Upper lobe of right lung (tissue), 1 donor: ENCODE results near the gene CROCC2. TPM values are rescaled to one million over a fixed set of nuclear protein-coding genes. Genes with fewer than 3 reads are reported as not detected.

Experiments used
- ATAC-seq: fragments of 200-7000 bp; cut with Tn5 transposase; one replicate; pipeline ENCODE4 v1.9.1; 2020; ENCODE audit warnings: mild to moderate bottlenecking, moderate library complexity
- DNase-seq: peaks from one replicate; pipeline ENCODE4 v3.0.0-alpha.2; 2020
- H3K27ac ChIP-seq: fragments of 200-600 bp; one replicate; pipeline ENCODE4 v1.8.0; 2022
- H3K27me3 ChIP-seq: fragments of 200-600 bp; one replicate; pipeline ENCODE4 v1.8.0; 2022; ENCODE audit warnings: mild to moderate bottlenecking
- H3K36me3 ChIP-seq: fragments of 200-600 bp; one replicate; pipeline ENCODE4 v1.8.0; 2022
- H3K4me1 ChIP-seq: fragments of 200-600 bp; one replicate; pipeline ENCODE4 v1.8.0; 2022
- H3K4me3 ChIP-seq: fragments of 200-600 bp; one replicate; pipeline ENCODE4 v1.8.0; 2022; ENCODE audit warnings: mild to moderate bottlenecking
- H3K9me3 ChIP-seq: fragments of 200-600 bp; one replicate; pipeline ENCODE4 v1.8.0; 2022
- intact Hi-C: fragments of 100-400 bp; cut with DNase I; formaldehyde crosslinking; loops from one replicate; pipeline ENCODE4 v1.11.0; 2022
- total RNA-seq: library from RNA; stranded (reverse); fragmentation: NEBNext Ultra II Directional; extraction: Animal tissue kit (Norgen Biotek cat#: 25700); gene quantifications from one replicate; pipeline ENCODE4 v1.2.1, GENCODE V29; 2021
- TF ChIP-seq, protein P1 (sequence below): fragments of 200-600 bp; IDR thresholded peaks from one replicate; pipeline ENCODE4 v1.8.0; 2022; ENCODE audit warnings: antibody characterized with exemption
- donor health status: DM: no; HTN: yes; CAD: no; lungs with severe emphysema.

The CROCC2 gene
- total RNA-seq, 1 donor from 2014 or later = 0.26 TPM

DNA sequence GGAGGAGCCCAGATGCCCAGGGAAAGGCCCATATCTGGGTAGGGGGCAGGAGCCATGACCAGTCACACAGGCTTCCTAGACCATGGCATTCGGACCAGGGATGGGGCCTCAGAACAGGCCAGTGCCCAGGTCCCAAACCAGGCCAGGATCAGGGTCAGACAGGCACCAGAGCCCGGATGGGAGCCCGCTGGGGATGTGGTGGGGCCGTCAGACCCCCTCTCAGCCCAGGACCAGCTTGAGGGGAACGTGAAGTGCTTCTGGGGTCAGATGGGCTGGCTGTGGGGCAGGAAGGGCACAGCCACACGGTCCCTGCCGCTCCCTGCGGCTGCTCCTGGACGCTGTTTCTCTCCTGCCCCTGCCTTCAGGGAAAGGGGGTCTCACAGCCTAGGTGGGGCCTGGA, 131.4 kb downstream of the CROCC2 start:
- no peak overlapping the region for H3K27ac ChIP-seq
- no peak overlapping the region for H3K4me3 ChIP-seq
- TF ChIP-seq, protein P1, sequence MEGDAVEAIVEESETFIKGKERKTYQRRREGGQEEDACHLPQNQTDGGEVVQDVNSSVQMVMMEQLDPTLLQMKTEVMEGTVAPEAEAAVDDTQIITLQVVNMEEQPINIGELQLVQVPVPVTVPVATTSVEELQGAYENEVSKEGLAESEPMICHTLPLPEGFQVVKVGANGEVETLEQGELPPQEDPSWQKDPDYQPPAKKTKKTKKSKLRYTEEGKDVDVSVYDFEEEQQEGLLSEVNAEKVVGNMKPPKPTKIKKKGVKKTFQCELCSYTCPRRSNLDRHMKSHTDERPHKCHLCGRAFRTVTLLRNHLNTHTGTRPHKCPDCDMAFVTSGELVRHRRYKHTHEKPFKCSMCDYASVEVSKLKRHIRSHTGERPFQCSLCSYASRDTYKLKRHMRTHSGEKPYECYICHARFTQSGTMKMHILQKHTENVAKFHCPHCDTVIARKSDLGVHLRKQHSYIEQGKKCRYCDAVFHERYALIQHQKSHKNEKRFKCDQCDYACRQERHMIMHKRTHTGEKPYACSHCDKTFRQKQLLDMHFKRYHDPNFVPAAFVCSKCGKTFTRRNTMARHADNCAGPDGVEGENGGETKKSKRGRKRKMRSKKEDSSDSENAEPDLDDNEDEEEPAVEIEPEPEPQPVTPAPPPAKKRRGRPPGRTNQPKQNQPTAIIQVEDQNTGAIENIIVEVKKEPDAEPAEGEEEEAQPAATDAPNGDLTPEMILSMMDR = no peak
- H3K36me3 ChIP-seq = peaks cover 44% of the 10 kb centered on the region
- H3K9me3 ChIP-seq = no peaks in the 10 kb centered on the region
- intact Hi-C loops = no loop called here
- no peaks in the 10 kb centered on the region for H3K27me3 ChIP-seq
- DNase-seq (no peak), ATAC-seq (no peak)
- H3K4me1 ChIP-seq = no peaks in the 10 kb centered on the region

DNA sequence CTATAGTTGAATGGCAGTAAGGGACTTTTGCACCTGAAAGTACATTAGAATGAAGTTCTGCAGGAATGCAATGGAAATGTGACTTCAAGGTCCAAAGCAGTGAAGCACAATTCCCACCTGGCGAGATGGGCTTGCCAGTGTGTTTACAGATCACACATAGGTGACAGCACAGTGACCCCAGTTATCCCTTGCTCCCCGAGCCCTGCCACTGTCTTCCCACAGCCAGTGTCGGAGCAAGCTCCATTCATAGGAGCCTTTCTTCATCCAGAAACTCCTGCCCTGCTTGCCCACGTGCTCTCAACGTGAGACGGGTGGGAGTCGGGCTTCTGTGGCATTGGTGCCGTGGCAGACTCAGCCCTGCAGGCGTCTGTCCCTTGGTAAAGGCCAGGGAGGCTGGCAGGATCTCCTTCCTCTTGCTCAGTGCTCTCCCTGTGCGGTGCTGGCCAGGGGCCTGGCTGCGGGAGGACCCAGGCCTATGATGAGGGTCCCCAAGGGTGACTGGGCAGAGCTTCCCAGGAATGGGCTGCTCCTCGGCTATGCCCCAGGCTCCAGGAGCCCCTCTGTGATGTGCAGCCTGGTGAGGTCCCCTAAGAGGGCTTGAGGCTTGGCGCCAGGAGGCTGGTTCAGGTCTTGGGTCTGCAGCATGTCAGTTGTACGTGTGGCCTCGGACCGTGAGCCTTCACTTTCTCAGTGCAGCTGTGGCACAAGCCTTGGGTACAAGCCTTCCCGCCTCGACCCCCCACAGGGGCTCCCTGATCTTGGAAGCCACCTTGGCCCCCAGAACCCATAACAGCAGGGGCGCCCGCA, 132.4 kb downstream of the CROCC2 start:
- ATAC-seq = no peak
- Histone ChIP-seq H3K4me1 (no peaks in the 10 kb centered on the region), H3K27me3 (no peaks in the 10 kb centered on the region), H3K9me3 (no peaks in the 10 kb centered on the region), H3K27ac (no peak overlapping the region), H3K36me3 (peaks cover 35% of the 10 kb centered on the region), H3K4me3 (no peak overlapping the region)
- intact Hi-C loops = no loop called here
- TF ChIP-seq, protein P1 = no peak
- DNase-seq = no peak

DNA sequence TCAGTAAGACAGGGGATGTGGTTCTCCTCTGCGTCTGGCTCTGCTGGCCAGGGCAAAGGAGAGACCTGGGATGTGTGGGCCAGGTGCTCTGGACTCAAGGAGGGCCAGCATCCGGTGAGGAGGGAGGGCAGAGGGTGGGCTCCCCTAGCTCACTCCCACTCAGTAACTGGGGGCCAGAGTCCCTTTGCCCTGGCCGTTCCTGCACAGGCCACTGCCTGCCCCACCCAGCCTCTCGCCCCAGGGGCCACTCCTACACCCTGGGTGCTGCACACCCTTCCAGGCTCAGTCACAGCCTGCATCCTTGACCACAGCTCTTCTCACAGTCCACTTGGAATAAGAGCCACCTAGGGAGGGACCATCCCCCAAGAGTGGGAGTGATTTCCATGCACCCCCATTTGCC, 133.3 kb downstream of the CROCC2 start:
- H3K4me1 ChIP-seq = no peaks in the 10 kb centered on the region
- no peaks in the 10 kb centered on the region for H3K27me3 ChIP-seq
- ATAC-seq (no peak), DNase-seq (no peak)
- TF ChIP-seq, protein P1 = no peak
- H3K9me3 ChIP-seq = no peaks in the 10 kb centered on the region
- intact Hi-C loops = no loop called here
- H3K27ac ChIP-seq = no peak overlapping the region
- H3K4me3 ChIP-seq = no peak overlapping the region
- H3K36me3 ChIP-seq = peaks cover 27% of the 10 kb centered on the region

- DNase-seq (no peak), ATAC-seq (no peak)
- H3K4me1 ChIP-seq = no peaks in the 10 kb centered on the region
- intact Hi-C loops = no loop called here
- no peak overlapping the region for H3K27ac ChIP-seq
- H3K4me3 ChIP-seq = no peak overlapping the region
- H3K27me3 ChIP-seq = no peaks in the 10 kb centered on the region
- no peaks in the 10 kb centered on the region for H3K9me3 ChIP-seq
- peaks cover 24% of the 10 kb centered on the region for H3K36me3 ChIP-seq
- TF ChIP-seq, protein P1 = no peak
Measured at GRCh38 chr2:241040081-241040803, 134.1 kb downstream of the CROCC2 start.

GRCh38 chr2:241041589-241042158, 135.5 kb downstream of the CROCC2 start:
- DNase-seq (no peak), ATAC-seq (no peak)
- Histone ChIP-seq H3K27me3 (no peaks in the 10 kb centered on the region), H3K36me3 (peaks cover 24% of the 10 kb centered on the region), H3K27ac (no peak overlapping the region), H3K4me1 (no peaks in the 10 kb centered on the region), H3K4me3 (no peak overlapping the region), H3K9me3 (no peaks in the 10 kb centered on the region)
- intact Hi-C loops = no loop called here
- TF ChIP-seq, protein P1 = no peak

Other genes with a start within 250 kb of the CROCC2 start
- not detected for gene AQP12B, start 223.5 kb upstream of the CROCC2 start, total RNA-seq
- not detected for gene AQP12A, start 214.5 kb upstream of the CROCC2 start, total RNA-seq
- gene KIF1A, start 86.1 kb upstream of the CROCC2 start, total RNA-seq = 0.81 TPM
- not detected for gene AGXT, start 37.5 kb upstream of the CROCC2 start, total RNA-seq
- gene MAB21L4, start 10.2 kb upstream of the CROCC2 start, total RNA-seq = 22.2 TPM
- gene SNED1, start 92.3 kb downstream of the CROCC2 start, total RNA-seq = 38.4 TPM
- 34.6 TPM for gene MTERF4, start 196.0 kb downstream of the CROCC2 start, total RNA-seq
- gene PASK, start 243.1 kb downstream of the CROCC2 start, total RNA-seq = 15.7 TPM
- 60.7 TPM for gene PPP1R7, start 244.1 kb downstream of the CROCC2 start, total RNA-seq